Memory B cell (primary cell): ENCODE results near the gene C2CD5.
A peak's percentile ranks its signal among the peaks of the same experiment; 100 is the strongest.
"Not testable (repeated sequence)": the region's sequence is repeated elsewhere in the genome, so short reads cannot be mapped to it uniquely, and the experiment has no call there.

Experiments used
- ATAC-seq: fragments of 150-1000 bp; cut with Tn5 transposase; 2 replicates; pipeline ENCODE4 v1.10.0; 2021; ENCODE audit warnings: low read depth, mild to moderate bottlenecking, moderate library complexity
- DNase-seq, 2 donors: peaks; one replicate each; pipeline ENCODE4 v3.0.0; 2022; ENCODE audit warnings: low spot score in 2 of 2
- H3K27ac Mint-ChIP-seq: one replicate; pipeline ENCODE4 v1.8.0; 2022; ENCODE audit warnings: mild to moderate bottlenecking, moderate library complexity, mixed read lengths
- H3K27me3 Mint-ChIP-seq: one replicate; pipeline ENCODE4 v1.8.0; 2022; ENCODE audit warnings: mixed read lengths
- H3K36me3 Mint-ChIP-seq: one replicate; pipeline ENCODE4 v1.8.0; 2022; ENCODE audit warnings: mild to moderate bottlenecking, mixed read lengths
- H3K4me1 Mint-ChIP-seq: one replicate; pipeline ENCODE4 v1.8.0; 2022; ENCODE audit warnings: mixed read lengths
- H3K4me3 Mint-ChIP-seq: one replicate; pipeline ENCODE4 v1.8.0; 2022; ENCODE audit warnings: mild to moderate bottlenecking, moderate library complexity, mixed read lengths
- H3K9me3 Mint-ChIP-seq: one replicate; pipeline ENCODE4 v1.8.0; 2022; ENCODE audit warnings: mixed read lengths

C2CD5 gene, protein sequence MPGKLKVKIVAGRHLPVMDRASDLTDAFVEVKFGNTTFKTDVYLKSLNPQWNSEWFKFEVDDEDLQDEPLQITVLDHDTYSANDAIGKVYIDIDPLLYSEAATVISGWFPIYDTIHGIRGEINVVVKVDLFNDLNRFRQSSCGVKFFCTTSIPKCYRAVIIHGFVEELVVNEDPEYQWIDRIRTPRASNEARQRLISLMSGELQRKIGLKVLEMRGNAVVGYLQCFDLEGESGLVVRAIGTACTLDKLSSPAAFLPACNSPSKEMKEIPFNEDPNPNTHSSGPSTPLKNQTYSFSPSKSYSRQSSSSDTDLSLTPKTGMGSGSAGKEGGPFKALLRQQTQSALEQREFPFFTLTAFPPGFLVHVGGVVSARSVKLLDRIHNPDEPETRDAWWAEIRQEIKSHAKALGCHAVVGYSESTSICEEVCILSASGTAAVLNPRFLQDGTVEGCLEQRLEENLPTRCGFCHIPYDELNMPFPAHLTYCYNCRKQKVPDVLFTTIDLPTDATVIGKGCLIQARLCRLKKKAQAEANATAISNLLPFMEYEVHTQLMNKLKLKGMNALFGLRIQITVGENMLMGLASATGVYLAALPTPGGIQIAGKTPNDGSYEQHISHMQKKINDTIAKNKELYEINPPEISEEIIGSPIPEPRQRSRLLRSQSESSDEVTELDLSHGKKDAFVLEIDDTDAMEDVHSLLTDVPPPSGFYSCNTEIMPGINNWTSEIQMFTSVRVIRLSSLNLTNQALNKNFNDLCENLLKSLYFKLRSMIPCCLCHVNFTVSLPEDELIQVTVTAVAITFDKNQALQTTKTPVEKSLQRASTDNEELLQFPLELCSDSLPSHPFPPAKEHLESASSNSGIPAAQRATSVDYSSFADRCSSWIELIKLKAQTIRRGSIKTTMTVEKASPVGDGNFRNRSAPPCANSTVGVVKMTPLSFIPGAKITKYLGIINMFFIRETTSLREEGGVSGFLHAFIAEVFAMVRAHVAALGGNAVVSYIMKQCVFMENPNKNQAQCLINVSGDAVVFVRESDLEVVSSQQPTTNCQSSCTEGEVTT

DNA sequence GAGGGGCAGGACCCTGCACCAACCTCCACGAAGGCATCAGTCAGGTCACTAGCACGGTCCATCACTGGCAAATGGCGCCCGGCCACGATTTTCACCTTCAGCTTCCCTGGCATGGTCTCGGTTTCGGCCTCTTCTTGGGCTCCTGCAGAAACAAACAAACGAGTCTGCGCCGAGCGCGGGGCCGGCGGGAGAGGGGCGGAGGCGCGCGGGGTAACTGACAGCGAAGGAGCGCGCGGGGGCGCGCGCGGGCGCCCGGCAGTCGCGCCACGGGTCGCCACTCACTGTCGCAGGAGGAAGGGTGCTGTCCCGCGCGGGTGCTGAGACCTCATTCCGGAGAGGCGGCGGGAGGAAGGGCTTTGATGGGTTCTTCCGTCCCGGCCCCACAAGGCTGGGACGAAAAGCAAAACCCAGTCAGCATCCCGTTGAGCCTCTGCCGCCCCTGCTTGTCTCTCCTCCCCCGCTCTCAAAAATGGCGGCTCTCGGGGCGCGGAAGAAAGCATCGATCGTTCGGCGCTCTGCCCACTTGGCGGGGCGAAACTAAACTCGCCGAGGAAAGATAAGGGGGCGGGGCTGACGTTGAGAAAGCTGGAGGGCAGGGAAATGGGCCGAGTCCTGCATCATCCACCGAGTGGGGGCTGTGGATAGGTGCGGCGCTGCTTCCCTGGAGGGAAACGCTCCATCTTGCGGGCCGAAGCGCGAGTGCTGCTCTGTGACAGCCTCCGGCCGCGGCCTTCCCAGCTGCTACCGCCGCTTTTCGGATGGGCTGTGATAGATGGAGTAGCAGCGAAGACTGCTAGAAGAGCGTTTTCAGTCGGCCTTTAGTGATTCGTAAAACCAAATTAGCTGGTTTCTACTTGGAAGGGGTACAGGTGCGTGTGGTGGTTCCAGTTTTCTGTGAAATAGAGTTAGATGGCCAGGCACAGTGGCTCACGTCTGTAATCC is at the start of gene C2CD5:
Gene C2CD5 (minus strand): TSS at position 505 of the 942 bp plus-strand sequence. CDS start 392 bp downstream, at position 113.
- H3K27ac Mint-ChIP-seq, result peak within 1 kb of the TSS; percentile 94
- ATAC-seq, result peak; percentile 84
- peaks cover 1% of the 10 kb centered on the region for H3K27me3 Mint-ChIP-seq
- H3K4me1 Mint-ChIP-seq, result peaks cover 27% of the 10 kb centered on the region
- peak; percentile 89 to 95 for DNase-seq
- peaks cover 2% of the 10 kb centered on the region for H3K9me3 Mint-ChIP-seq
- H3K4me3 Mint-ChIP-seq, result peak within 1 kb of the TSS; percentile 96
- peaks cover 13% of the 10 kb centered on the region for H3K36me3 Mint-ChIP-seq

- H3K27ac Mint-ChIP-seq, result no peak overlapping the region
- H3K27me3 Mint-ChIP-seq, result no peaks in the 10 kb centered on the region
- H3K4me3 Mint-ChIP-seq, result no peak overlapping the region
- H3K9me3 Mint-ChIP-seq, result no peaks in the 10 kb centered on the region
- DNase-seq, result no peak
- H3K4me1 Mint-ChIP-seq, result no peaks in the 10 kb centered on the region
- no peak for ATAC-seq
- no peaks in the 10 kb centered on the region for H3K36me3 Mint-ChIP-seq
Measured at GRCh38 chr12:22593864-22594263, 49.5 kb upstream of the C2CD5 start.

DNA sequence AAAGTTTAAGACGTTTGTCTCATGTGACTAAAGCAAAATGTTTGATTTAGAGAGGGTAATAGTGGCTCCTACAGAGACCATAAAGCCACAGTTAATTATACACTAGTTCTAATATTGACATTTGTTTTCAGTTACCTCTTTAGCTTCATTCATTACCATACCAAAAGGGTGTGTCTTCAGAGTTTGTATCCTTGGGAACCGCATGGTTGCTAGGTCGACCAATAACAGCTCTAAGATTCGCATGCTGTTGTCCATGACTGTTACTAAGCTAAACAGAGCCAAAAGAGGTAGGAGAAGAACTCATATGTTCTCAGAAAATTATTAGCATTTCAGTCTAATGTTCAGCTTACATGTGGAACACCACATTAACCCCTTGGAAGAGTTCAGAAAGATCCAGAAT is 44.5 kb upstream of the C2CD5 start:
- ATAC-seq, result peak; percentile 26
- H3K4me3 Mint-ChIP-seq, result no peak overlapping the region
- H3K36me3 Mint-ChIP-seq, result no peaks in the 10 kb centered on the region
- no peaks in the 10 kb centered on the region for H3K9me3 Mint-ChIP-seq
- H3K4me1 Mint-ChIP-seq, result no peaks in the 10 kb centered on the region
- no peaks in the 10 kb centered on the region for H3K27me3 Mint-ChIP-seq
- no peak for DNase-seq
- no peak overlapping the region for H3K27ac Mint-ChIP-seq

GRCh38 chr12:22578328-22578727 is 34.0 kb upstream of the C2CD5 start:
- Mint-ChIP-seq H3K36me3 (no peaks in the 10 kb centered on the region), H3K27ac (no peak overlapping the region), H3K27me3 (no peaks in the 10 kb centered on the region), H3K9me3 (peaks cover 1% of the 10 kb centered on the region), H3K4me3 (no peak overlapping the region), H3K4me1 (no peaks in the 10 kb centered on the region)
- no peak for ATAC-seq
- DNase-seq, result no peak

GRCh38 chr12:22577667-22578066 is 33.3 kb upstream of the C2CD5 start:
- Mint-ChIP-seq H3K36me3 (no peaks in the 10 kb centered on the region), H3K9me3 (peaks cover 1% of the 10 kb centered on the region), H3K27me3 (no peaks in the 10 kb centered on the region), H3K27ac (no peak overlapping the region), H3K4me3 (no peak overlapping the region), H3K4me1 (no peaks in the 10 kb centered on the region)
- DNase-seq (no peak), ATAC-seq (no peak)

DNA sequence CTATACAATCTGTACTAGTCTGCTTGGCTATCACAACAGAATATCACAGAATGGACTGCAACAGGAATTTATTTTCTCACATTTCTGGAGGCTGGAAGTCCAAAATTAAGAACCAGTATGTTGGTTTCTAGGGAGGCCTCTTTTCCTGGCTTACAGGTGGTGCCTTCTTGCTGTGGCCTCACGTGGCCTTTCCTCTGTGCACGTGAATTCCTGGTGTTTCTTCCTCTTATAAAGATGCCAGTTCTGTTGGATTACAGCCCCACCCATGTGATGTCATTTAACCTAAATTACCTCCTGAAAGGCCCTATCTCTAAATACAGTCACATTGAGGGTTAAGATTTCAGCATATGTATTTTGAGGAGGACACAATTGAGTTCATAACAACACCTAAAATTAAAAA is 32.1 kb upstream of the C2CD5 start:
- H3K4me3 Mint-ChIP-seq, result no peak overlapping the region
- no peaks in the 10 kb centered on the region for H3K27me3 Mint-ChIP-seq
- H3K36me3 Mint-ChIP-seq, result no peaks in the 10 kb centered on the region
- H3K27ac Mint-ChIP-seq, result no peak overlapping the region
- peaks cover 1% of the 10 kb centered on the region for H3K9me3 Mint-ChIP-seq
- H3K4me1 Mint-ChIP-seq, result no peaks in the 10 kb centered on the region
- DNase-seq, result no peak
- no peak for ATAC-seq

DNA sequence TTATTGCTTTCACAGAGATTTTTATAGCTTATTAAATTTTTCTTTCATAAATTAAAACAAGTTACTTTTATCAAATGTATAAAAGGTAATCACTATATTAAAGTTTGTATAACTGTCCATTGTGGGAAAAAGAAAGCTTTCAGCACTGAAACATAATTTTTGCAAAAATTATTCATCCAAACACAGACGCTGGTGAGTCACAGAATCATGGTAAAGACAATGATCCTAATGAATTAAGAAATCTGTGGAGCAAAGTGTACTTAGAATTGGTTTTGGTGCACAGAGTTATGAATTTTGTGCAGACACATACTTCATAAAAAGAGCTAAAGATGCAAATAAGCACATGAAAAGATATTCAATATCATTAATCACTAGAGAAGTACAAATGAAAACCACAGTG is 31.7 kb upstream of the C2CD5 start:
- H3K4me1 Mint-ChIP-seq, result no peaks in the 10 kb centered on the region
- no peak for ATAC-seq

GRCh38 chr12:22574921-22575320 is 30.6 kb upstream of the C2CD5 start:
- Mint-ChIP-seq H3K27me3 (no peaks in the 10 kb centered on the region), H3K36me3 (no peaks in the 10 kb centered on the region), H3K4me3 (no peak overlapping the region), H3K27ac (no peak overlapping the region), H3K4me1 (no peaks in the 10 kb centered on the region), H3K9me3 (peaks cover 1% of the 10 kb centered on the region)
- DNase-seq, result no peak
- ATAC-seq, result no peak

More for the DNA sequence above, 31.7 kb upstream of the C2CD5 start:
- no peak overlapping the region for H3K27ac Mint-ChIP-seq
- H3K9me3 Mint-ChIP-seq, result peaks cover 1% of the 10 kb centered on the region
- H3K27me3 Mint-ChIP-seq, result no peaks in the 10 kb centered on the region
- DNase-seq, result no peak
- H3K36me3 Mint-ChIP-seq, result no peaks in the 10 kb centered on the region
- H3K4me3 Mint-ChIP-seq, result no peak overlapping the region

- peaks cover under 1% of the 10 kb centered on the region for H3K9me3 Mint-ChIP-seq
- no peaks in the 10 kb centered on the region for H3K4me1 Mint-ChIP-seq
- no peak overlapping the region for H3K4me3 Mint-ChIP-seq
- ATAC-seq (no peak), DNase-seq (no peak)
- H3K27ac Mint-ChIP-seq, result no peak overlapping the region
- no peaks in the 10 kb centered on the region for H3K36me3 Mint-ChIP-seq
- H3K27me3 Mint-ChIP-seq, result no peaks in the 10 kb centered on the region
Measured at GRCh38 chr12:22573181-22573580, 28.8 kb upstream of the C2CD5 start.

DNA sequence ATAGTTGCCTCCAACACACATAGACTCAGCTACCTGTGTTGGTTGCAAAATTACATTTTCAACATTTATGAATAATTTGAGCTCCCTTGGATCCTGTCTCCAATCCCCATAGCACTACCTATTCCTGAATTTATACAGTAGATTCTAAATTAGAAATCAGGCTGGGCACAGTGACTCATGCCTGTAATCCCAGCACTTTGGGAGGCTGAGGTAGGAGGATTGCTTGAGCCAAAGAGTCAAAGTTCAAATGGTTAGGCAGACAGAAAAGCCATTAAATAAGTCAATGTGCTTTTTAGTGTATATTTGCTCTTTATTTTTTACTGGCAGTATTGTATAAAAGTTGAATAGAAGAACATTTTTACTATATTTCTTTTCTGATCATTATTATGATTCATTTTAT is 24.9 kb upstream of the C2CD5 start:
- Mint-ChIP-seq H3K27me3 (peaks cover 3% of the 10 kb centered on the region), H3K27ac (no peak overlapping the region), H3K9me3 (no peaks in the 10 kb centered on the region), H3K4me1 (no peaks in the 10 kb centered on the region), H3K4me3 (no peak overlapping the region), H3K36me3 (no peaks in the 10 kb centered on the region)
- ATAC-seq (no peak), DNase-seq (no peak)

- ATAC-seq, result no peak
- Mint-ChIP-seq H3K27ac (no peak overlapping the region), H3K9me3 (no peaks in the 10 kb centered on the region), H3K27me3 (peaks cover 7% of the 10 kb centered on the region), H3K4me3 (no peak overlapping the region), H3K4me1 (no peaks in the 10 kb centered on the region), H3K36me3 (no peaks in the 10 kb centered on the region)
- no peak for DNase-seq
Measured at GRCh38 chr12:22562036-22563028, 18.0 kb upstream of the C2CD5 start.

- H3K36me3 Mint-ChIP-seq, H3K27me3 Mint-ChIP-seq, H3K4me1 Mint-ChIP-seq, H3K9me3 Mint-ChIP-seq, H3K27ac Mint-ChIP-seq, ATAC-seq, DNase-seq, H3K4me3 Mint-ChIP-seq: not testable (repeated sequence)
Measured at GRCh38 chr12:22554750-22555149, 10.4 kb upstream of the C2CD5 start.
